Measurements from ENCODE around the gene GPRC5B.

GPRC5B gene

GRCh38 chr16:19884611-19885450, at the start of gene GPRC5B:
TSS of gene GPRC5B (minus strand) at chr16:19884848. CDS start at chr16:19872845, 12,003 bp downstream.
- DNase-seq = no peak

- DNase-seq = no peak
These were observed 49.1 kb upstream of the GPRC5B start for GRCh38 chr16:19933740-19934139.

- no peak for DNase-seq
These were observed 44.4 kb upstream of the GPRC5B start for GRCh38 chr16:19929062-19929511.

- no peak for DNase-seq
These were observed 43.8 kb upstream of the GPRC5B start for GRCh38 chr16:19928432-19928831.

- no peak for DNase-seq
These were observed 42.1 kb upstream of the GPRC5B start for GRCh38 chr16:19926449-19927390.

- no peak for DNase-seq
These were observed 38.7 kb upstream of the GPRC5B start for GRCh38 chr16:19923396-19923795.

GRCh38 chr16:19919142-19919541, 34.5 kb upstream of the GPRC5B start:
- no peak for DNase-seq

GRCh38 chr16:19916064-19916463, 31.4 kb upstream of the GPRC5B start:
- no peak for DNase-seq

- DNase-seq = no peak
These were observed 30.2 kb upstream of the GPRC5B start for GRCh38 chr16:19914877-19915276.

- DNase-seq = no peak
These were observed 28.6 kb upstream of the GPRC5B start for GRCh38 chr16:19913340-19913645.

GRCh38 chr16:19912455-19913339, 28.0 kb upstream of the GPRC5B start:
- DNase-seq = no peak

GRCh38 chr16:19911747-19912454, 27.3 kb upstream of the GPRC5B start:
- DNase-seq = no peak

- no peak for DNase-seq
These were observed 26.6 kb upstream of the GPRC5B start for GRCh38 chr16:19911204-19911603.

GRCh38 chr16:19909750-19910322, 25.2 kb upstream of the GPRC5B start:
- DNase-seq = no peak

- DNase-seq = no peak
These were observed 24.3 kb upstream of the GPRC5B start for GRCh38 chr16:19908921-19909320.

GRCh38 chr16:19907161-19907992, 22.7 kb upstream of the GPRC5B start:
- peak; percentile 65 for DNase-seq

- no peak for DNase-seq
These were observed 16.5 kb upstream of the GPRC5B start for GRCh38 chr16:19901164-19901563.

GRCh38 chr16:19899605-19899955, 14.9 kb upstream of the GPRC5B start:
- no peak for DNase-seq

- peak; percentile 57 for DNase-seq
These were observed 14.4 kb upstream of the GPRC5B start for GRCh38 chr16:19898924-19899604.

GRCh38 chr16:19898166-19898565, 13.5 kb upstream of the GPRC5B start:
- DNase-seq = no peak

All from hematopoietic multipotent progenitor cell treated with erythropoietin and hydrocortisone succinate and interleukin-3 and kit ligand, for 8 days (in vitro differentiated cells).